ENCODE results near the gene REELD1. TPM values are rescaled to one million over a fixed set of nuclear protein-coding genes. Genes with fewer than 3 reads are reported as not detected.

The REELD1 gene
- total RNA-seq, 1 donor from 2014 or later = not detected

GRCh38 chr4:146194212-146194611 lies 20.1 kb upstream of the REELD1 start:
- no peaks in the 10 kb centered on the region for H3K4me1 Mint-ChIP-seq
- H3K9me3 Mint-ChIP-seq = peaks cover 5% of the 10 kb centered on the region
- no peak overlapping the region for H3K4me3 Mint-ChIP-seq
- no peak overlapping the region for H3K27ac Mint-ChIP-seq (ENCODE audit: unreplicated experiment)
- no peak for DNase-seq (ENCODE audit: low read depth, low spot score)
- H3K36me3 Mint-ChIP-seq (ENCODE audit: low read depth) = peaks cover 17% of the 10 kb centered on the region
- H3K27me3 Mint-ChIP-seq (ENCODE audit: low read depth) = no peaks in the 10 kb centered on the region
- TF ChIP-seq CTCF (conservative IDR thresholded peaks at IDR 0.05) = no peak

GRCh38 chr4:146202665-146203064 lies 11.7 kb upstream of the REELD1 start:
- TF ChIP-seq CTCF (conservative IDR thresholded peaks at IDR 0.05) = no peak
- H3K36me3 Mint-ChIP-seq (ENCODE audit: low read depth) = peaks cover 9% of the 10 kb centered on the region
- H3K9me3 Mint-ChIP-seq = peaks cover 8% of the 10 kb centered on the region
- DNase-seq (ENCODE audit: low read depth, low spot score) = no peak
- no peak overlapping the region for H3K4me3 Mint-ChIP-seq
- H3K27me3 Mint-ChIP-seq (ENCODE audit: low read depth) = no peaks in the 10 kb centered on the region
- no peak overlapping the region for H3K27ac Mint-ChIP-seq (ENCODE audit: unreplicated experiment)
- no peaks in the 10 kb centered on the region for H3K4me1 Mint-ChIP-seq

DNA sequence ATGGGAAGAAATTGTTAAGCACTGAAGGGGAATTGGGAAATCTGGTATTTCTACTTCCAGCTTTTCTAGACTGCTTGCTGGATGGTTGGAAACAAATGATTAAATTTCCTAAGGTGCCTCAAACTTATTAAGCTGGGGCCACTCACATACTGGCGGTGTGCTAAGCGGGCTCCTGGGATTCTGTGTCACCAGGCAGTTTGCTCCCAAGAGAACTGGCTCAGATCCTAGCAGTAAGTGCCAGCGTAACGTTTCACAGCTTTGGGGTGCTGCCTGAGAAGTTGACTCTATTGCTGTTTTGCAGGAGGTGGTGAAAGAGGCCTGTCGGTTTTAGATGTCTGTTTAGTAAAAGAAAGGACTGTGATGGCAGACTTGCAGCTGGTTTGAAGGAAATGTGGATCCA lies 6.9 kb upstream of the REELD1 start:
- no peak for TF ChIP-seq CTCF (conservative IDR thresholded peaks at IDR 0.05)
- Mint-ChIP-seq H3K4me3 (no peak overlapping the region), H3K27me3 (ENCODE audit: low read depth) (no peaks in the 10 kb centered on the region), H3K9me3 (peaks cover 2% of the 10 kb centered on the region), H3K4me1 (no peaks in the 10 kb centered on the region), H3K36me3 (ENCODE audit: low read depth) (peaks cover 7% of the 10 kb centered on the region), H3K27ac (ENCODE audit: unreplicated experiment) (no peak overlapping the region)
- no peak for DNase-seq (ENCODE audit: low read depth, low spot score)

DNA sequence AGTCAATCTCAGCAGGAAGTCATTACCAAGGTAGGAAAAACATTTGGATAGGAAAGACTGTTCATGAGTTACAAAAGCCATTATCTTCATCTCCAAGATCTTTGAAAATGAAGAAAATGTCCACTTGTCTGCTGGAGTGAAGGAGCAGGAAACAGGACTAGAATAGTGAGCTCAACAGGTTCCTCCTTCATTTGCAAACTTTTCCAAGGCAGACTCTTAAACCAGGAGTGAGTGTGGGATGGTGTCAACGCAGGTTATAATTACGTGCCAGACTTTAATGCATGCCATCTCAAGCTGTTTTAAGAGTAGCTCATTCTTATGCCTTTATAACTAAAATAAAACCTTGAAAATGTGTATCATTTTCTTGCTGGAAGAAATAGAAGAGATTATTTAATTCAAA lies 3.4 kb upstream of the REELD1 start:
- no peak for DNase-seq (ENCODE audit: low read depth, low spot score)
- Mint-ChIP-seq H3K27me3 (ENCODE audit: low read depth) (no peaks in the 10 kb centered on the region), H3K27ac (ENCODE audit: unreplicated experiment) (no peak overlapping the region), H3K4me3 (no peak overlapping the region), H3K36me3 (ENCODE audit: low read depth) (no peaks in the 10 kb centered on the region), H3K4me1 (no peaks in the 10 kb centered on the region), H3K9me3 (no peaks in the 10 kb centered on the region)
- TF ChIP-seq CTCF (conservative IDR thresholded peaks at IDR 0.05) = no peak

- TF ChIP-seq CTCF (conservative IDR thresholded peaks at IDR 0.05) = no peak
- H3K36me3 Mint-ChIP-seq (ENCODE audit: low read depth) = no peaks in the 10 kb centered on the region
- DNase-seq (ENCODE audit: low read depth, low spot score) = no peak
- H3K4me3 Mint-ChIP-seq = no peak overlapping the region
- H3K4me1 Mint-ChIP-seq = no peaks in the 10 kb centered on the region
- no peaks in the 10 kb centered on the region for H3K27me3 Mint-ChIP-seq (ENCODE audit: low read depth)
- no peak overlapping the region for H3K27ac Mint-ChIP-seq (ENCODE audit: unreplicated experiment)
- no peaks in the 10 kb centered on the region for H3K9me3 Mint-ChIP-seq
Observed at GRCh38 chr4:146211440-146211839, 2.9 kb upstream of the REELD1 start.

DNA sequence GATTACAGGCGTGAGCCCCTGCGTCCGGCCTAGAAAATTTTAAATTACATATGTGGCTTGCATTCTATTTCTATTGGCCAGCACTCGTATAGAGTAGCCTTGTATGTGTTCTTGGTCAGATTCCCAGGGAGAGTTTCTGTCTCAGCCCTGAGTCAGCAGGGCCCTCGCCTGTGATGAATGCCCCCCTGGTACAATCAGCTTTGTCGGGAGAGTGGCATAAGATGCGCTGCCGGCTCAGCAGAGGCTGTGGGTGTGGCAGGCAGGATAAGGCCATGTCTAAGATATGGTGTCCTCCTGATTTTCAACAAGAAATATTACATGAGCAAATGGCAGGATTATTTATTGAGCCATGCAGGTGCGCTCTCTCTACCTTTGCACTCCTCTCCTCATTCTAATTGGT lies 1.6 kb upstream of the REELD1 start:
- TF ChIP-seq CTCF (conservative IDR thresholded peaks at IDR 0.05) = no peak
- Mint-ChIP-seq H3K4me1 (no peaks in the 10 kb centered on the region), H3K27me3 (ENCODE audit: low read depth) (no peaks in the 10 kb centered on the region), H3K9me3 (no peaks in the 10 kb centered on the region), H3K36me3 (ENCODE audit: low read depth) (no peaks in the 10 kb centered on the region), H3K27ac (ENCODE audit: unreplicated experiment) (no peak overlapping the region), H3K4me3 (no peak overlapping the region)
- no peak for DNase-seq (ENCODE audit: low read depth, low spot score)
